ENCODE measurements around the gene DUOX2. TPM values are rescaled to one million over a fixed set of nuclear protein-coding genes. Genes with fewer than 3 reads are reported as not detected.

The DUOX2 gene
- total RNA-seq, 1 experiment from 2014 or later, result 0.44 TPM

- TF ChIP-seq CTCF (IDR thresholded peaks at IDR 0.05 in 2 of 3, conservative IDR thresholded peaks at IDR 0.05 in 1 of 3; ENCODE audit: borderline replicate concordance in 1 of 3, insufficient read depth in 1 of 3, low read depth in 2 of 3, low read length in 2 of 3) (no peak), JUND (IDR thresholded peaks at IDR 0.05) (no peak), ATF3 (IDR thresholded peaks at IDR 0.05) (no peak), ZBTB33 (IDR thresholded peaks at IDR 0.05; ENCODE audit: extremely low read depth, insufficient replicate concordance, low read length) (no peak), SIN3A (IDR thresholded peaks at IDR 0.05; ENCODE audit: low read depth) (no peak), EZH2 (IDR thresholded peaks at IDR 0.05) (no peak), SP1 (IDR thresholded peaks at IDR 0.05; ENCODE audit: low read depth) (no peak), FOSL1 (IDR thresholded peaks at IDR 0.05; ENCODE audit: low read depth) (no peak), SRF (IDR thresholded peaks at IDR 0.05; ENCODE audit: low read depth) (no peak), ZFX (IDR thresholded peaks at IDR 0.05) (no peak), CBX3 (IDR thresholded peaks at IDR 0.05; ENCODE audit: low read depth) (no peak), CEBPB (IDR thresholded peaks at IDR 0.05; ENCODE audit: low read depth) (no peak), TCF7L2 (IDR thresholded peaks at IDR 0.05; ENCODE audit: borderline replicate concordance, extremely low read depth, insufficient read depth, insufficient read length) (no peak), RAD21 (IDR thresholded peaks at IDR 0.05; ENCODE audit: low read depth) (no peak)
- Histone ChIP-seq H3K79me2 (ENCODE audit: insufficient read depth, low read length) (no peaks in the 10 kb centered on the region), H3K36me3 (ENCODE audit: control insufficient read depth in 1 of 2, insufficient read depth in 2 of 2, low read length in 2 of 2) (no peaks in the 10 kb centered on the region), H3K9ac (ENCODE audit: low read length) (no peak overlapping the region), H3K4me2 (ENCODE audit: low read length) (no peak overlapping the region), H4K20me1 (ENCODE audit: insufficient read depth) (no peaks in the 10 kb centered on the region), H3K9me3 (ENCODE audit: control insufficient read depth in 1 of 2, insufficient read depth in 1 of 2, low read depth in 1 of 2, low read length in 2 of 2) (no peaks in the 10 kb centered on the region), H3K4me1 (ENCODE audit: control insufficient read depth in 1 of 2, insufficient read depth in 2 of 2, low read length in 2 of 2) (peaks cover 2 to 12% of the 10 kb centered on the region in 2 experiments; a peak in 3 of 4 replicates), H2AFZ (ENCODE audit: low read depth, low read length, poor library complexity, severe bottlenecking) (no peak overlapping the region), H3K27ac (ENCODE audit: low read depth, low read length) (no peak overlapping the region), H3K9me2 (ENCODE audit: insufficient read depth) (no peaks in the 10 kb centered on the region), H3K4me3 (replicated peaks in 1 of 2; ENCODE audit: low read depth in 1 of 2, low read length in 2 of 2) (no peak overlapping the region), H3K27me3 (ENCODE audit: insufficient read depth, low read length) (no peaks in the 10 kb centered on the region)
- intact Hi-C loops (cut with micrococcal nuclease), result loop anchor here (10.0 kb wide), 1 partner anchor 159 kb away; no protein-coding TSS in a partner anchor
- ChIA-PET POLR2A (no interaction called here), RAD21 (ENCODE audit: low non-redundant PET in 1 of 2, low total read pairs in 2 of 2, uncharacterized antibody in 2 of 2, unreplicated experiment in 2 of 2) (no interaction called here), CTCF (interaction anchor here (3.0 kb wide), 1 partner anchor 334 kb away, joined by 7 read pairs; no protein-coding TSS in a partner anchor)
- ATAC-seq (no peak), DNase-seq (ENCODE audit: low read depth, low spot score) (no peak)
- no TSS peak for BruUV-seq (replicated peaks)
These were observed 9.4 kb upstream of the DUOX2 start for GRCh38 chr15:45123397-45123796.

All from HCT116 (cell line).